HG03097 (cell line): ENCODE results near the gene RASSF9.

ENCODE experiments used
- ATAC-seq: cut with Tn5 transposase; IDR thresholded peaks from one replicate; pipeline ENCODE4 v1.9.1; 2021; ENCODE audit not compliant: unreplicated experiment, low FRiP score

RASSF9 gene

DNA sequence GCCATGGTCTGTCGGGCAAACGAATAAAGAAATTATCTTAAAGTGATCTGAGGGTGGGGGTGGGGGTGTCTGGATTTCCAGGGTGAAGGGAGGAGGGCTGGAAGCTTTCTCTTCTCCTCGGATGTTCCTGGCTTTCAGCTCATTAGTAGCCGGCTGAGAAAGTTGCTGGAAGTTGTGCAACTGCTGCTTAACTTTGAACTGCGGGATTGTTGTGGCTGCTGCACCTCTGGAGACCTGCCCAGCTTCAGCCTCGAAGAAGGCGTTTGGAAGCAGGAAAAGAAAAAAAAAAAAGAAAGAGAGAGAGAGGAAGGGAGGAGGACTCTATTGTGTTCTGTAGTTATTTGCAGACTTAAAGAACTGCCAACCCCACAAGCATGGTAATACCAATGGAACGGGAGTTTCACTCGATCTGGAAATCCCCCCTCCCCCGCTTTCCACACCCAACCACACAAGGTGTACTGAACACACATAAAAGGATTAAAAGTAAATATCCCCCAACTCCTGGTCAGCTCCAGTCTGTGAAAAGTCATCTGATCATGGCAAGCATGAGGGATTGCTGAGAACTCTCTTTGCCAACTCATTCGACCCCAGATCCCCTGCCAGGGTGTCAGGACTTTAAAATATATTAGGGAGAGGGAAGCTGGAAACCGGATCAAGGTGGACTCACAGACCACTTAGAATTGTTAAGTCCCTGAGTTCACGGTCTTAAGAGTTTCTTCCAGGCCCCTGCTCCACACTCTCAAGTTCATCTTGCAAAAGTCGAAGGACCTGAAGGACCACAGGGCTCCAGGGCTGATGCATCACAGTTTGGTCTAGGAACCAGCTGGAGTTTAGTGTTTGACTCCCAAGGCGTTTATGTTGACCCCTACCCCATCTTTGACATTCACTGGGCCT is at the start of gene RASSF9:
Gene RASSF9, minus strand, starts transcription at position 213 of the 894 bp plus-strand sequence. Its CDS starts 208 bp downstream, at position 5.
- no peak for ATAC-seq

DNA sequence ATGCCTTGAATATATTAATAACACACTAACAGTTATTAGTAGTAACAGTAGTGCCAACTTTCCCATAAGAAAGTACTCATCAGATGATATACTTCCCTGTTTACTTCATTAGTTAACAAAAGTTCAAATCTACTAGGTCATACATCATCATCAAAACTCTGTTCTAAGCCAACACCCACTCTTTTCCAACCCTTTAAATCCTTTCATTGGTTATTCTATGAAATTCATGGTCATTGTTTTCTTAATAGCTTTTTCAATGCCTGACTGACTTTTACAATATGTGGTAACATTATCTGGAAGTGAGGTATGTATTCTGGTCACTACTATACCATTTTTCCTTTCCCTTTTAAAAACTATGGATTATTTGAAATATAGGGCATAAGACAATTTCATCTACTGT is 47.6 kb upstream of the RASSF9 start:
- ATAC-seq = no peak

DNA sequence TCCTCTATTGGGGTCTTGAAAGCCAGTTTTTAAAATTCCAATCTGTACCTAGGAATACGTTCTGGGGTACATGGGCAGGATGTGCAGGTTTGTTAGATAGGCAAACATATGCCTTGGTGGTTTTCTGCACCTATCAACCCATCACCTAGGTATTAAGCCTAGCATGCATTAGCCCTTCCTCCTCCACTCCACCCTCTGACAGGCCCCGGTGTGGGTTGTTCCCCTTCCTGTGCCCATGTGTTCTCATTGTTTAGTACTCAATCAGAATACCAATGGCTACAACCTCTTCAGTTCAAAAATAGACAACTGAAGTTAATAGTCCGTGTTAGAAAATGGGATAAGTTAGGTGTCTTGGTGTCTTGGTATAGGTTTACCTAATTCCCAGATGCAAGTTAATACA is 41.2 kb upstream of the RASSF9 start:
- ATAC-seq = no peak

DNA sequence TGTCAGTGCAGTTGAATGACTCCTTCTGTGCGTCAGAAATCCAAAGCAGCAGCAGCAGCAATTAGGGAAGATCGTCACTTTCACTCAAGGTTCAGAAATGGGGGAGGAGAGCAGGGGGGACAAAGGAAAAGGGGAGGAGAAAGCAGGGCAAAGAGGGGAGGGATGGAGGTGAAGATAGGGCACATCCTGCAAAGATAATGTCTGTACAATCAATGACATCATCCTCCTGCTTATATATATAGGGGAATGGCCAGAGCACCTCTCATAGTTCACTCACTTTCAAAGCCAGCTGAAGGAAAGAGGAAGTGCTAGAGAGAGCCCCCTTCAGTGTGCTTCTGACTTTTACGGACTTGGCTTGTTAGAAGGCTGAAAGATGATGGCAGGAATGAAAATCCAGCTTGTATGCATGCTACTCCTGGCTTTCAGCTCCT is 37.8 kb upstream of the RASSF9 start, which contains the start of gene NTS:
Gene NTS, plus strand, starts transcription at position 265 of the 431 bp plus-strand sequence. Its CDS starts 109 bp downstream, at position 374.
- ATAC-seq = peak; percentile 85

DNA sequence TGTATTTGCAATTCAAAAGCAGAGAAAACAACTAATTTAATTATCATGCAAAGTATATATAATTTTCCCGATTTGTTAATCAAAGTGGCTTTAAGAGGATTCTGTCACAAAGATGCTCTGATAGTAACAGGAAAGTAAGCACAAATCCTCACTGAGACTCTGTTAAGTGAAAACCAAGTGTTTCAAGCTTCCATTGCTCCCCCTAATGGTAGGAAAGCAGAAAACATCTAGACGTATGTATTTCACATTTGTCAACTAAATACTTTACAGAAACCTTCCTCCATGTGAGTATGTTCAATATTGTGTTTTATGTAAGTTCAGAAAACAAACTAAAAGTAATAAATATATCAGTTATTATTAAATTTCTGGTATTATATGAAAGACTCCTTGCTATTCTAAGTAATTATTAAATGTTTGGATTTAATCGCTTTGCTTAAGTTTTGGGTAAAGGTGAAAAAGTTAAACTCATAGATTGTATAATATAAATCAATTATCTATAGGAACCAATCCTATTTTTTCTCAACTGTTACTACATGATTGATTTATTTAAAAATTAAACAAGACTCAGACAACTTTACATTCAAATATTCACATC is 36.4 kb upstream of the RASSF9 start:
- ATAC-seq = peak; percentile 57

DNA sequence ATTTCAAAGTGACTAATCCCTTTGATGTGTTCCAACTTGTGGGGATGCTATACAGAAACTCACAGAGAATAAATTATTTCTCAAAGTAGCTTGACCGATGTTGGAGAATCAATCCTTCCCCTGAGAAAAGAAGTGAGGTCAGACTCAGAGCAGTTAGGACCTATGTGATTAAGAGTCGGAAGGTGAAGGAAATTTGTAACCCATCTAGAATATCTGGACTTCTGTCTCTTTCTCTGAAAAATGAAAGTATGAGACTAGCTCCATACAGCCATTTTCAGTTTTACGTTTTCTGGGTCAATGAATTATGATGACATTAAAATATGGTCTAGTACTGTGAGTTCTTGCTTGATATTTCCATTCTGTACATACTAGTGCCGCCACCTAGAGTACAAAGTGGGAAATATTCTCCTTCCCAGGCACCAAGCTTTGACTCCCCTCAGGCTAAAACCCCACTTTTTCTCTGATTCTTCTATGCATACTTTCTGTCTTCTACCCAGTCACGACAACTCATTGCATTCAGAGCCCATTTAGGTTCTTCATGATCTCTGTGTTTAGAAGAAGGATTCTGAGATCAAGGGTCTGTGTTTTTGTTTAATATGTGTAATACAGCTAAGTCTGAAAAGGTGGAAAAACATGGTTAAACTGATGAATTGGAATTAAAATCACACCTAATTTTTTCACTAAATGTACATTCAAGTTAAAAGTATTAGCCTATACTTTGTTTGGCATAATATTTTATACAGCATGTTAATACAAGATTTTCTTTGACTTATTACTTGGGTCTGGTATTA is 31.0 kb upstream of the RASSF9 start:
- ATAC-seq = peak; percentile 98

DNA sequence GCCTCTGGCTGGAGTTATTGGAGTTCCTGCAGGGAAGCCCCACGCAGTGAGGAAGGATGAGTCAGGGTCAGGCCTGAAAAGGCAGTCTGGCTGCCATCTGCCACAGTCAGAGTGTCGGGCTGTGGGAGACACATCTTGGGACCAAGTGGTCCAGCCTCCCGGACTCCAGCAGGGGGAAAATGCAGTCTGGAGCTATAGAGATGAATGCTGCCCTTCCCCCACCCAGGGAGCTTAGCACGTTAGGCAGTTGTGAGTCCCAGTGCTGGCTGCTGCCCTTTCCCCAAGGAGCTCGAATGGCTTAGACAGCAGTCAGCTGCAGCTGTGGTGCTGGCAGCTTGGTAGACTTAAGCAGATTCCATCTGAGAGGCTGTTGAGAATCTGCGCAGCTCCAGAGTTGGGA is 29.7 kb upstream of the RASSF9 start:
- no peak for ATAC-seq

DNA sequence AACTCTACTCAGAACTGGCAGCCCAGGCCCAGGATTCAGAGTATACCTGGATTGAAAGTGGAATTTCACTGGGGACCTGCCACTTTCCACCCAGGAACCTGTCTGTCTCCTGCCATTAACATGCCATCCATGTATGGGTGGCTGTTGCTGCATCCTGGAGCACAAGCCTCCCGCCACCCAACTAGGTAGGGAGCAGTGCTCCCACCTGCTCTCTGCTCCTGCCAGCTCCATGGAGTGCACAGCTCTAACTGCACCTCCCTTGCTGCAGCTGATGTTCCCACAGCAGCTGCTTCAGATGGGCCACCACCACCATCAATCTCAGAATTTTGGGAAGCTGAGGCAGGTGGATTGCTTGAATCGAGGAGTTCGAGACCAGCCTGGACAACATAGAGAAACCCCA is 20.8 kb upstream of the RASSF9 start:
- no peak for ATAC-seq

DNA sequence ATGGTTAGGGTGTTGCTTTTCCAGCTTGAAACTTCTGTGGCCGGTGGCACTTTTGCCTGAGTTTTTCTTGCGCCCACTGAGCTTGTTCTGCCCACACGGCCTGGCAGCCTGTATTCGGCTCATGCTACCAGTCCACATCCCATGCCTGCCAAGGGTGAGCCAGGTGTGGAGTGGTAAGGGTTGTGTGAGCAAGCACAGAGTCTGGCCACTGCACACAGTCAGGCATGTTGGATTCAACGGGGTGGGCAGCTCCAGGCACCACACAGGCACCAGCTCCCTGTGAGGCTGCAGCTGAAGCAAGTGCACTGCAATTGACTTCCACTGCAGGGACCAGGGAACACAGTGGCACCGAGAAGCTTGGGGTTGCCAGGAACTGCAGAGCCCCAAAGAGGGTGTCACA is 19.1 kb upstream of the RASSF9 start:
- ATAC-seq = no peak

DNA sequence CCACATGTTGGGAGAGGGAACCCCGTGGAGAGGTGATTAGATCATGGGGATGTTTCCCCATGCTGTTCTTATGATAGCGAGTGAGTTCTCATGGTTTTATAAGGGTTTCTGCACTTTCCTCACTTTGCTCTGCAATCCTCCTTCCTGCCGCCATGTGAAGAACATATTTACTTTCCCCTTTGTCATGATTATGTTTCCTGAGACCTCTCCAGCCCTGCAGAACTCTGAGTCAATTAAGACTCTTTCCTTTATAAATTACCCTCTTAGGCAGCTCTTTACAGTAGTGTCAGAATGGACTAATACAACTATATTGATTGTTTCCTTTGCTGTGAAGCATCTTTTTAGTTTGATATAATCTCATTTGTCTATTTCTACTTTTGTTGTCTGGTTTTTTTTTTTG is 13.1 kb upstream of the RASSF9 start:
- no peak for ATAC-seq

DNA sequence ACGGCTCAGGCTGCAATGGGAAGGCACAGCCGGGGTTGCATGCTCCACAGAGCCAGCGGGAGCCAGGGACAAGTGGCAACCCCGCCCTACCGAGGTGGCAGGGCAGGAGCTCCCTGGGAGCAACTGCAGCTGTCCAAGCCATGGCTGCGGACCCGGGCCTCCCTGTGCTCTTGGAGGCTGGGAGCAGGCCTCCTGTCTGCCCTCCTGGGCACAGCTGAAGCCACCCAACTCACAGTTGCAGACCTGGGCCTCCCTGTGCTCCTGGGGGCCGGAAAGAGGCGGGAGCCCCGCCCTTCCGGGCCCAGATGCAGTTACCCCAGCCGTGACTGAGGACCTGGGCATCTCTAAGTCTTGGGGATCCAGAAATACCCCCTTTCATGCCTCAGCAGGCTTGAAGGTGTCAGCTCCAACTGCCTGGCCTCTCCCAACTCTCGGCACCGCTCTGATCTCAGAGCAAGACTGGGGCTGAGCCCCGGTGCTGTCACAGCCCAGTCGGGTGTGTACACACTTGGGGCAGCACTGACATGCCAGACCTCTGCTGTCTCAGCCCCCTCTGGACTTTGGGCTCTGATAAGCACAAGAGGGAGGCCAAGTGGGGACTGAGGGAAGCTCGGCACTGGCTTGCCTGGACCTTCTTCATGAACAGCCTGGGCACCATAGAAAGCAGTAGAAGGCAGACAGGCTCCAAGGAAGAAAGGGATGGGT is 7.5 kb upstream of the RASSF9 start:
- ATAC-seq = no peak

DNA sequence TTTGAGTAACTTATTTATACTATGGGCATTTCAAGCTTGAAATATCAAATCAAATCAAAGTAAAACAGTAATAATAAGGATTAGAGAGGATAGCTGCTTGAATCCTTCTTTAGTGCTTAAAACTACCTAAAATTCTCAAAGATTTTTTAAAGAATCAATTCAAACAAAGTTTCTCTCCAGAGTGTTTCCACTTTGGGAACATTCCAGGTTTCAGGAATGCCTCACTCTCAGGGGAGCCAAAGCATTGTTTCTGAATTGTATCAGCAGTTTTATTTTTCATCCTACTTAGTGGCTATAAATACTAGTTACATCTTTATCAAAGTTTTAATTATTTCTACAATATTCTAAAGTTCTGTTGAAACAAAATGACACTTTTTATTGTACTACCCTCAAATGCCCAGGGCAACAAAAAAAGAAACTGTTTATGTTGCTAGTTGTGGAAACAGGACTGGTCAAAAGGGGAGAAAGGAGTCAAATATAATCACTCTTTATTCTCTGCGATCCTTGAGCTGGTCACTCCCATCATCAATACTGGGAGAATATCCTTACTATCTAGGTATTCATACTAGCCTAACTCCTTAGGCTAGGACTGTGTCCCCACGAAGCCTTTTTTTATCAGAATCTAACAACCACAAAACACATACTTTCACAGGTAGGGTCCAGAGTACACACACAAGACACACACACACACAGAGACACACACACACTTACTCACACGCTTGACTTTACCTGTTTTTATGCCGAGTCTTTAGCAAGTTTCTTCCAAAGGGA is 598 bp downstream of the RASSF9 start:
- ATAC-seq = no peak

DNA sequence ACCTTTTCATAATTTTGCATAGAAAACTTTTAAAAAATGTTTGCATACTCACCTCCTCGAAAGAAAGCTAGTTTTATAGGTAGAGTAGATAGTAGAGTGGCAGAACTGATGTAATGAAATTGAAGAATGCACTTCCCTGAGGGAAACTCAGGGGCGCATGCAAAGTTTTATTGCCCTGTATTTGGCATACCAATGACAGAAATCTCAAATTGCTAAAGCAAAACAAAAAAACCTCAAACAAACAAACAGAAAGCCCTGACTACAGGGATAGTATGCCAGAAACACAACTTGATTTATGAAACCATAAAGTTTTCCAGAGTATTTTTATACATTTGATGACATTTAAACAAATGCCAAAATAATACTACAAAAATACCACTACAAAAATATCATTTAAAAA is 1.8 kb downstream of the RASSF9 start:
- ATAC-seq = no peak

DNA sequence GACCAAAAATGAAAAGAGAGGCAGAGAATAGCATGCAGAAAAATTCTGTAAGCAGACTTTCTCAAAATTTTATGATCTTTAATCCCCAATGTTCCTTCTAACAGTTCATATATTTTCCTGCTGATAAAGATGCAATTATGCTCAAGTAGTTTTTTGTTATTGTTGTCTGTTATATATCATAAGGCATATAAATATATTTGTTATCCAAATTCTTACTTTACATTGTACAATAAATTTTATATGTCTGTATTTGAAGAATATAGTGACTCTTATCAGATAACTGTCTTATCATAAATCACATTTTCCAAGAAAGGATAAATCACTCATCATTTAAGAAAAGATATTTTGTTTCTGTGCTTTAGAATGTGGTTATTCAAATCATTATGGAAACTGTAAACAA is 2.6 kb downstream of the RASSF9 start:
- no peak for ATAC-seq

DNA sequence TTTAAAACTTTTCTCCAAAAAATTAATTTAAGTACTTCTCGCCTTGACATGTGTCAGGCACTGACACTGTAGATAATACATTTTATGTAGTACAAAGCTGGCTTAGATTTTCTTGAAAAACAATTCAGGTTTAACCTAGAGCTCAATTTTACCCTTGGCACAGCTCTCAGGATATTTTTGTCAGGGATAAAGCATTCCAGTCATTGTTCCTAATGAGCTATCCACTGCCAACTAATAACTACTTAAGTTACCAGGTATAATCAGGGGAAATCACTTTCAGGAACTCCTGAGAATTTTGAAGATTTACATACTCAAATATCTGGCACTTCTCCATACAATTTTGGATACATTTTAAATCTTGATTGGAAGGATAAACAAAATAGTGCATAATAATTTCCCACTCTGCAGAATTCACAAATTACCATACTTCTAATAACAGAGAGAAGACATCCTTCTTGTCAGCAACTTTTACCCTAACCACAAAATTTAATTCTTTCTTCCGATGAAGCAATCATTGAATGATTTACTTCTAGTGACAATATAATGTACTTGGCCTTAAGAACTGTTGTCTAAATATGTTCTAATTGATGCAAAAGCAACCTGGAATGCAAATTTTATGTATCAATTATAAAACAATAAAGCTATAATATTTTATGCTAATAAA is 4.8 kb downstream of the RASSF9 start:
- ATAC-seq = no peak

DNA sequence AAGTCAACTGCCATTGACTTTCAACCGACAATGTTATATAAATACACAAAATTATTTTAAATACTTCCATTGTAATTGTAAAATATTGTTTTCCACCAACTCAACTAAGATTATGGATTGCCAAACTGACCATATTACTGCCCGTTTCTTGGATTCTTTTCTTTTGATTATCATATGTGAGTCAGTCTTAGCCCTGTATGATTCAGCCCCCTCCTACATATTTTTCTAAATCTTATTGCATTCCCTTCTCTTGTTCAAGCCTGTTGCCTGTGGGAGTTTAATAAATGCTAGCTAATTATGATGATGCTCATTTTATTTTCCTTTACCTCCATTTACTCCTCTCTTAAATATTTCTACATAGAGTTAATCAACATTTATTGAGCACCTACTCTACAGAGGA is 6.8 kb downstream of the RASSF9 start:
- ATAC-seq = no peak

DNA sequence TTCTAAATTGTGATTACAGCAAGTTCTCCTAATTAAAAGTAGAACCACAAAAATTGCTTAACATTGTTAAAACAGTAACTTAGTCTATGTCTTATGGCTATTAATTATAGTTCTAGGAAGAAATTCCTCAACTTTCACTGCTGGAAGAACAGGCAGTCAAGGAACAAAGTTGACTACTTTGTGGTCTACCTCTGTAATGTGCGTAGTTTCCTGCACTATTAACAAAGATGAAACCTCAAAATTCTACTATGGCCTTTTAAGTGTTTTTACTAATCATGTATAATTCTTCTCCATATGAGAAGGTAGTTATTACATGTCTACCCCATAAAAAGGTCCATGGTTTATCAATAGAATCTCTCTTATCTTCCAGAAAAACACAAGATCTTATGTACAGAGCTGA is 7.6 kb downstream of the RASSF9 start:
- ATAC-seq = no peak

DNA sequence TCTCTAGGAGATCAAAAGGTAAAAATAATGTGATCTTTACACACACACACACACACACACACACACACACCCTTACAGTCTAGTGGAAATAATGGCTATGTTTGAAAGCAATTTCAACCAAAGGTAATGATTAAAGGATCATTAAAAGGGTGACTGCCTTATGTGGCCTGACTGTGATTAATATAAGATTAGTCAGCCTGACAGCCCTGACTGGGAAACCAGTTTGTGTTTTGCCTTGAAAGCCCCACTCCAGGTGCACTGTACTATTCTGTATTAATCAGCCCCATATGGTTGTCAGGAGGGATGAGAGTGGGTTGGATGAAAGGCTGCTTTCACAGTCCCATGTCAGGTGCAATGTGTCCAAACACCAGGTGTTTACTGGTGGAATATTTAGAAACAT is 10.5 kb downstream of the RASSF9 start:
- ATAC-seq = no peak

DNA sequence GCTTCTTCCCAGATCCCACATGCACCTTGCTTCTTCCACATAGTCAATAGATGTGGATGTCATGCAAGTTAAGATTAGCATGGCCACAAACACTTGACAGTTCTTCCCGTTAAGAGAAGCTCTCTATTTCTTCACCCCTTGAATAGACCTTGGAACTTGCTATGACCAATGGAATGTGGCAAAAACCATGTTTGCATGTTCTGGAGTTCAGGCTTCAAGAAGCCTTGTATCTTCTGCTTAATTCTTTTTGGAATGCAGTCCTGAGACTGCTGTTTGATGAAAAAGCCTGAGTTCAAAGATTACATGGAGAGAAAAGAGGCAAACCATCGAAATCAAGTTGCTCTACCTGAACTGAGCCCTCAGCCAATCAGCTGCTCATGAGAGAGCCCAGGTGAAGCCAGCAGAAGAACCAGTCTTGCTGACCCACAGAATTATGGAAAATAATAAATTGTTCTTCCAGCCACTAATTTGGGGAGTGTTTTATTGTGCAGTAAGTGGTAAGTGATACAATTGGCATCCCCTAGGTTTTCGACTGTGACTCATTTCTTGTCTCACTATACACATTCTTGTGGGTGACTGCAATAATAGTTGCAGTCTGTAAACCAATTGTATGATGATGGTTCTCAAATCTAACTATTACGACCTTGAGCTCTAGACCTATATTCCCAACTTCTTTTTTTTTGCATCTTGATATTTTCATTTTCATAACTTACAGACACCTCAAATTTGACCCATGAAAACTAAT is 12.6 kb downstream of the RASSF9 start:
- ATAC-seq = no peak
